ENCODE data around the gene HIP1R. TPM values are rescaled to one million over a fixed set of nuclear protein-coding genes. Genes with fewer than 3 reads are reported as not detected.

Gene HIP1R
- total and polyA plus RNA-seq, 10 of the 15 experiments (the other 5 are each of a cell fraction or from before 2014, with no cell fraction given), result 0.18 to 27.7 (median 11.7) TPM

DNA sequence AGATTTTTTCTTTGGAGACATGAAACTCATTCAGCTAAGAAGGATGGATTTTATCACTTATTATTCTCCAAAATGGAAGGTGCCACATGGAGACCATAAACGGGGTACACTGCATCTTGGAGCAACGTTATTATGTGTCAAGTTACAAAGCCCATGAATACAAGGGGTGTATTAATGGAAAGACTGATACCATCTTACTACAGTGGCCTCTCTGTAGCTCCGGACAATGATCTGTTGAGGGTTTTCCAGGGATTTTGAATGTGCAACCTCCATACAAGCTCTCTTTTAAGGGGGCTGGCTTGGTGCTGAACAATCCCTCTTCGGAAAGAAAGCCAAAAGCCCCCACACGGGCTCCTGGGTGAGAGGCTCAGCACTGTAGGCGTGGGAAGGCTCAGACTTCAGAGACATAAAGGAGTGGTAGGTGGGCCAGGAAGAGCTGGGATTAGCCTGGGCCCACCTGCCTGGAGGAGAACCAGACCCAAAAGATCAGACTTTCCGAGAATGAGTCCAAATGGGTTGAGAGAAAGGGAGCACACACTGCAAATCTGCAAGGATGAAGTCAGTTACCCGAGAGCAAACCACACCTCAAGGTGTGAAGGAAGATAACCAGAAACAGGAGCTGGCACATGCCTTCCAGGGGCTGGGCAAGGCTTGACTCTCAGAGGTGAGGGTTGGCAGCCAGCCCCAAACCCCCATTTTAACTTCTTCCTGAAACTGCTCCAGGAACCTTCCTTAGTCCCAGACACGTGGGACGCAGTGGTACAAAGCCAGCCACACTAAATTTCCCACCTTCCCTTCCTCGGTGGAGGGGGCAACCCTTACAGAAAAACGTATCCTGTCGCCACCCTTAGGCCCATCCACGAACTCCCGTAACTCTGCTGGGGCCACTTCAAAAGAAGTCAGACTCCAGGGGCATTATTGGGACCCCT, 59.2 kb downstream of the HIP1R start (continued):
- TF ChIP-seq, protein P1, sequence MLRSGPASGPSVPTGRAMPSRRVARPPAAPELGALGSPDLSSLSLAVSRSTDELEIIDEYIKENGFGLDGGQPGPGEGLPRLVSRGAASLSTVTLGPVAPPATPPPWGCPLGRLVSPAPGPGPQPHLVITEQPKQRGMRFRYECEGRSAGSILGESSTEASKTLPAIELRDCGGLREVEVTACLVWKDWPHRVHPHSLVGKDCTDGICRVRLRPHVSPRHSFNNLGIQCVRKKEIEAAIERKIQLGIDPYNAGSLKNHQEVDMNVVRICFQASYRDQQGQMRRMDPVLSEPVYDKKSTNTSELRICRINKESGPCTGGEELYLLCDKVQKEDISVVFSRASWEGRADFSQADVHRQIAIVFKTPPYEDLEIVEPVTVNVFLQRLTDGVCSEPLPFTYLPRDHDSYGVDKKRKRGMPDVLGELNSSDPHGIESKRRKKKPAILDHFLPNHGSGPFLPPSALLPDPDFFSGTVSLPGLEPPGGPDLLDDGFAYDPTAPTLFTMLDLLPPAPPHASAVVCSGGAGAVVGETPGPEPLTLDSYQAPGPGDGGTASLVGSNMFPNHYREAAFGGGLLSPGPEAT (IDR thresholded peaks at IDR 0.05; ENCODE audit: low read depth), result 0 out of 2 replicates have a peak, but pooled peaks have one; percentile 15

DNA sequence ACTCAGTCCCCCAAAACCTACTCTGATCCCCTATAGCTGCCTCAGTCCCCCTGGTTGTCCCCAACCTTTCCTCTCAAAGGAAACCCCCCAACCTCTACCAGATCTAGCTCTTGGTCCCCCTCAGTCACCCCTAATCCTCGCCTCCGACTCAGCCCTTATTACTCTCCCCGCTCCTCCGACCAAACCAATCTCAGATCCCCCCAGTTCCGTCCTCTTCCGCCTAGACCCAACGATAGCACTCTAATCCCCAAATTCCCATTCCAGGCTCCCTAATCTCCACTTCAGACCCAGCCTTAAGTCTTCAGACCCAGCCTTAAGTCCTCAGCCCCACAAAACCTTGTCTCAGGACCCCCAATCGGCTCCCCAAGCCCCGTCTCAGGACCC, 60.1 kb downstream of the HIP1R start:
- WGBS (ENCODE audit: insufficient coverage, insufficient replicate concordance, low lambda C conversion rate, missing lambda C conversion rate), result 44% methylated on average over 9 of the region's 9 CpGs
- Histone ChIP-seq H3K4me3 (peak overlapping the region; percentile 69), H4K20me1 (ENCODE audit: control insufficient read depth, insufficient read depth) (no peaks in the 10 kb centered on the region; the same call in 1 of the 2 replicates), H2AFZ (ENCODE audit: control insufficient read depth, low read depth, low read length) (no peak overlapping the region), H3K4me1 (ENCODE audit: control insufficient read depth, insufficient read depth, low read length) (peaks cover 37% of the 10 kb centered on the region), H3K27me3 (replicated peaks in 1 of 2; ENCODE audit: control insufficient read depth in 2 of 2, insufficient read depth in 2 of 2, low read length in 1 of 2) (no peaks in the 10 kb centered on the region), H3K36me3 (ENCODE audit: control insufficient read depth in 2 of 2, insufficient read depth in 2 of 2, low read length in 1 of 2) (no peaks in the 10 kb centered on the region), H3K4me2 (ENCODE audit: control insufficient read depth, insufficient read depth) (peak overlapping the region; percentile 81), H3K9ac (ENCODE audit: control insufficient read depth, insufficient read depth, low read length) (peak overlapping the region; percentile 72), H3K79me2 (ENCODE audit: control insufficient read depth, insufficient read depth, low read length) (peaks cover 44% of the 10 kb centered on the region), H3K9me3 (replicated peaks; ENCODE audit: control insufficient read depth, insufficient read depth, low read length) (no peaks in the 10 kb centered on the region; the same call in 2 of the 3 replicates), H3K27ac (ENCODE audit: control insufficient read depth, insufficient read depth) (peak overlapping the region; percentile 34)
- no peak for TF ChIP-seq CBX5 (IDR thresholded peaks at IDR 0.05; ENCODE audit: low read depth)
- TF ChIP-seq ZSCAN29 (IDR thresholded peaks at IDR 0.05), result no peak
- TF ChIP-seq SPI1 (IDR thresholded peaks at IDR 0.05; ENCODE audit: borderline replicate concordance, insufficient read depth, low read depth, low read length), result peak; percentile 15; the same call in 1 of the 2 replicates
- 0 out of 2 replicates have a peak, but pooled peaks have one; percentile 22 for TF ChIP-seq NBN (IDR thresholded peaks at IDR 0.05)
- TF ChIP-seq, protein P2, sequence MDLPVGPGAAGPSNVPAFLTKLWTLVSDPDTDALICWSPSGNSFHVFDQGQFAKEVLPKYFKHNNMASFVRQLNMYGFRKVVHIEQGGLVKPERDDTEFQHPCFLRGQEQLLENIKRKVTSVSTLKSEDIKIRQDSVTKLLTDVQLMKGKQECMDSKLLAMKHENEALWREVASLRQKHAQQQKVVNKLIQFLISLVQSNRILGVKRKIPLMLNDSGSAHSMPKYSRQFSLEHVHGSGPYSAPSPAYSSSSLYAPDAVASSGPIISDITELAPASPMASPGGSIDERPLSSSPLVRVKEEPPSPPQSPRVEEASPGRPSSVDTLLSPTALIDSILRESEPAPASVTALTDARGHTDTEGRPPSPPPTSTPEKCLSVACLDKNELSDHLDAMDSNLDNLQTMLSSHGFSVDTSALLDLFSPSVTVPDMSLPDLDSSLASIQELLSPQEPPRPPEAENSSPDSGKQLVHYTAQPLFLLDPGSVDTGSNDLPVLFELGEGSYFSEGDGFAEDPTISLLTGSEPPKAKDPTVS (IDR thresholded peaks at IDR 0.05; ENCODE audit: low read depth, low read length), result no peak
- ChIA-PET SMC1A (ENCODE audit: uncharacterized antibody, unreplicated experiment) (interaction anchor here (1.7 to 3.0 kb wide), 4 partner anchors 9 to 34 kb away, joined by 7 to 31 read pairs (median 8); no protein-coding TSS in a partner anchor), CTCF (interaction anchor here (0.6 to 12.3 kb wide), 5 partner anchors 15 to 105 kb away, joined by 3 to 107 read pairs (median 18); no protein-coding TSS in a partner anchor), RAD21 (ENCODE audit: unreplicated experiment) (interaction anchor here (1.0 to 3.0 kb wide), 6 partner anchors 9 to 342 kb away, joined by 3 to 18 read pairs (median 5); no protein-coding TSS in a partner anchor), POLR2A (interaction anchor here (0.5 to 3.8 kb wide), 4 partner anchors 11 to 35 kb away, joined by 3 to 15 read pairs (median 4); no protein-coding TSS in a partner anchor)
- BruUV-seq (replicated peaks), result no TSS peak
- in situ Hi-C loops (cut with MboI), result no loop called here
- FAIRE-seq (no peak), DNase-seq (ENCODE audit: low read depth, low spot score) (no peak), ATAC-seq (peak; percentile 6; the same call in 2 of the 3 replicates)
- intact Hi-C loops (cut with micrococcal nuclease; ENCODE audit: unreplicated experiment), result no loop called here

Data from GM12878 (cell line).